NCI-H146 treated with DMSO at 0.1 percent for 48 hours (cell line): Measurements from ENCODE around the gene DUSP5.

ENCODE experiments used
- DNase-seq: peaks from one replicate; lab custom pipeline; 2025; ENCODE audit not compliant: unreplicated experiment; lab: John Stamatoyannopoulos, UW

DUSP5 gene

DNA sequence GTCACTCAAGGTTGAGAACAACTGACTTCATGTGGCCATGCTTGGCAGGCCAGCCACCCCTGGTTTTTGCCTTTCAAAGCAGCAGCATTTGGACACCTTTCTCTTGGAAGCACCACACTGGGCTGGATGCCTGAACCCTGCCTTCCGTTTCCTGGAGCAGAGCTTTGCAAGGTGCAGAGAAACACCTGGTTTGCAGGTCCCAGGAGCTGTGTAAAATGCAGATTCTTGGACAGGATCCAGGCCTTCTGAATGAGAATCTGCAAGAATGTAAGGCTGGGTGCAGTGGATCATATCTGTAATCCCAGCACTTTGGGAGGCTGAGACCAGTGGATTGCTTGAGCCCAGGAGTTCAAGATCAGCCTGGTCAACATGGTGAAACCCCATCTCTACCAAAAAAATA, 18.0 kb upstream of the DUSP5 start:
- no peak for DNase-seq

DNA sequence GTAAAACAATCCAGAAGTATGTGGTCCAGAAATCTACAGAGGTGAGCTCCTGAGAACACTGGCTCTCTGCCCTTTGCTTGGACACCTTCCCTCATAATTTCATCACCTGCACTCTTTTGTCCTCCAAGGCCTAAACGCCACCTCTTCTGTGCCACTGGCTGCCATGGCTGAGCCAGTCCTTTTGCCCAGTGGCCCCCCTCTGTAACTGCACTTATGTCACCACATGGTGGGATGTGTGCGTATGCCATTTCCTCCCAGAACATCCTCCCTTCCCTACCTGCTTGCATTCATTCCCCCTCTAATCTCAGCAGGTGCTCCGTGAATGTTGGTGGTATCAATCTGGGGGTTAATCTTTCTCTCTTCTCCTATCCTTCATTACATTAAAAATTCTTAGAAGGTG, 17.3 kb upstream of the DUSP5 start:
- DNase-seq: no peak

DNA sequence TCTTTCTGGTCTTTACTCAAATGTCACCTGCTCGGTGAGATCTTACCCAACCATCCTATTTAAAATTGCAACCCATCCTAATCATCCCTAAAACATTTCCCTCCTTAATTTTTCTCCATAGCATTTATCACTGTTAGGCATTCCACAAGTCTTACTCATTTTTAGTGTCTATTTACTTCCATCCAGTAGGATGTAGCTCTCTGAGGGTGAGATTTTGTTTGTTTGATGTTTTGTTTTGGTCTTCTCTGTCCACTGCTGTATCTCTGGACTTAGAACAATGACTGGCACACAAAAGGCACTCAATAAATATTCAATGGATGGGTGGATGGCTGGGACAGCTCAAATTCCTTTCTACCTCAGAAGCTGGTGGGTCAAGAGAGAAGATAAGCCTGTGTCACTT, 15.8 kb upstream of the DUSP5 start:
- DNase-seq: no peak

DNA sequence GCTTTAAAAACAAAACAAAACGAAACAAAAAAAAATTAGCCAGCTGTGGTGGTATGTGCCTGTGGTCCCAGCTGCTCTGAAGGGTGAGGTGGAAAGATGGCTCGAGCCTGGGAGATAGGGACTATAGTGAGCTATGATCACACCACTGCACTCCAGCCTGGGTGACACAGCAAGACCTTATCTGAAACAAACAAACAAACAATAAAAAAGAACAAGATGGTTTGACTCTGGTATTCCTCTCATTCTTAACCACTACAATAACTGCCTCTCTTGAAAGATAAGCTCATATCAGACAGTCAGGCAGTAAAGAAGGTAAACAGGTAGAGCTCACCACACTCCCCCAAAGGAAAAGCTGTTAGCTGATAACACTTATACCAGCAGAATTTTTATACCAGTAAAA, 14.1 kb upstream of the DUSP5 start:
- DNase-seq: no peak

DNA sequence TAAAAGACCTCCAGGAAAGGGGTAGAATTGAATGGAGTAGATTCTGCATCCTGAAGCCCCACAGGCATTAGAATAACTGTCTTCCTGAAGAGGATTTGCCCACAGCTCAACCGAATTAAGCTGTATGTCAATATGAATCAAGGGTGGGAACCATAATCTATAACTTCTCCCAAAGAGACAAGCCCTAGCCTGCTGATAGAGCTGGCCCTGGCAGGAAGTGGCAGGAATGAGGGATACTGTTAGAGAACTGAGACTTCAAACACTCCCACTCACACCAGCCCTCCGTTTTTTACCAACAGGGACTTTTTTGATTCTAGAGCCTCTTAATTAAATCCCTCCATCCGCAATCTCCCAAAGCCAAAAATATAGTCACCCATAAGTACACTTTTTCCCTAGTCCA, 12.2 kb upstream of the DUSP5 start:
- no peak for DNase-seq

DNA sequence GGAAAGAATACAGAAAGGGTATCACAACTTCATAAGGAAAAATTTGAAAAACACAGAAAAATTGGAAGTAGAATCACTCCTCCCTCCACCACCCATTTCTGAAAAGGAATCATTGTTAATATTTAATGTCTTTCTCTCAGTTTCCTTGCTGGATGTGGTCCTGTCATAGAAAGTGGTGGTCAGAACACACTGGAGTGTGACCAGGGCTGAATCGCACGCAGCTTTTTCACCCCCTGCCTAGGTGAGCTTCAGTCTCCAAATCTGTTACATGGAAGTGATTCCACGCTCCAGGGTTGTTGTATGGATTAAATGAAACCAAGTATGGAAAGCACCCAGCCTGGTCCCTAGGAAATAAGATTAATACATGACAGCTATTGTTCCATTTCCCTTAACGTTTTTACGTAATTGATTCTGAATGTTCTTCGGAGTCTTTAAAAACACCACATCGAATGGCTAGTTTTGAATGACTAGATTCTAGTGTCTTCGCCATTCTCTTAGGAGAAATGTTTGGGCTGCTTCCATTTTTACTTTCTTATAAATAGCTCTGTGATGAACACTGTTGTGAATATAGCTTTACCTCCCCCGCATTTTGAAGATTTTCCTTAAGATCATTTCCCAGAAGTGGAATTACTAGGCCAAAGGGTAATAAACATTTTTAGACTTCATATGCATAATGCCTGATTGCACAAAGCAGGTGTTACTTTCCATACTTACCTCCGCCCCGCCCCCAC, 10.9 kb upstream of the DUSP5 start:
- DNase-seq: no peak

DNA sequence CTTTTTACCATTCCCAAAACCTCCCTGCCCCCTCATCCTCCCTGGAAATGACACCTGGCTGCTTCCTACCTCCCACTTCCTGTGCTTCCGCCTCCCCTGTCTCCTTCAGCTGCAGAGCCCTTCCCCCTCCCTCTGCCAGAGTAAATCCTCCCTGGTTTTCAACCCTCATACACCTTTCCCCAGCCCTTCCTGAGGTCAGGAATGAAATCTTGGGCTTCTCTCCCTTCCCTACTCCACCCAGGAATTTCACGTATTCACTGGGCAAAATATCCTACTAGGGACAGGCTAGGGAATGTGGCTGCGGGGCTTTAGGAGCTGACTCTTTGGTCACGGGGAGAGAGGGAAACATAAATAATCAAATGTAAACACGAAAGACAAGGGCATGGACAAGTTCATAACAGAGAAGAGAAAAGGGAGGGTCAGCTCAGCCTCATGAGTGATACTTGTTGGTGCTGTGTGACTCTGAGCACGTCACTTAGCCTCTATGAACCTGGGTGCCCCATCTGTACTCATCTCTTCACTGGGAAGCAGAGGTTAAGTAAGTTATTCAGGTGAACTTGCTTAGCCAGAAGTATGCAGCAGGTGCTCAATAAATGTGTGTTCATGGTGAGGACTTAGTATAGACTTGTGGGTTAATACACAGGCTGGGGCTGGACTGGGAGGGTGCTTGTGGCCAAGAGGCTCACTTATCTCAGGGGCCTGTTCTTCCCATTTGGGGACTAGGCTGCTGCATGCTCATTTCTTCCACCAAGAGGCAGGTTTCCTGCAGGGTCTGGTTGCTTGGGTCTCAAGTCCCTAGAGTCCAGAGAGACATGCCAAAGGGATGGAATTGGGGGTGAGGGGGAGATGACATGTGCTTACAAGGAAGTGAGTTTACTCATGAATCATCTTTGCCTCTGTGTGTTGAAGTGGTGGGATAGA, 10.0 kb upstream of the DUSP5 start:
- DNase-seq: no peak

DNA sequence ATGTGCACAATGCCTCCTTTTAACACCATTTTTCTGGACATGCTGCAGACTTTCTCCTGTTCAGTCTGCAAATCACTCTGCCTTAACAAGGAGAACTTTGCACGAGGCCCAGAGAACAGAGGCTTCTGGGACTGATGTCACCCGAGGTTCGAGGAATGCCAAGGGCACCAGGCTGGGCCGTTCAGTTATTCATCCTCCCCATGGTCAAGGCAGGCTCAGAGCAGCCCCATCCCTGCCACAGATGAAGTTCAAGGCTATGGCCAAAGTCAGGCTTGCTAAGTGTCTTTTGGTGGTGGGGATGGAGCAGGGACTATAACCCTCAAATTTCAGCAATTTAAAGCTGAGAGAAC, 9.4 kb upstream of the DUSP5 start:
- no peak for DNase-seq

DNA sequence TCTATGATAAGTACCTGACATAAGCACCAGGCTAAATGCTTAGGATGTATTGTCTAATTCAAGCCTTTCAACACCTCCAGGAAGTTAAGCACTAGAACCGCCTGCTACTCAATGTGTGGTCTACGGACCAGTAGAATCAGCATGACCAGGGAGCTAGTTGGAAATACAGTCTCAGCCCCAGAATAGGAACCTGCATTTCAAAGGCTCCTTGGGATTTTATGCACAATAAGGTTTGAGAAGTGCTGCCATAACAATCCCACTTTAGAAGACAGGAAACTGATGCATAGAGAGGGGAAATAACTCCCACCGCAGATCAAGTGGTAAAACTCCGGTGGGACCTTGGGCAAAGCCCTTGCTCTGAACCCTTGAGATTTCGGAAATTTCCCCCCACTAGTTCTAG, 8.8 kb upstream of the DUSP5 start:
- no peak for DNase-seq

DNA sequence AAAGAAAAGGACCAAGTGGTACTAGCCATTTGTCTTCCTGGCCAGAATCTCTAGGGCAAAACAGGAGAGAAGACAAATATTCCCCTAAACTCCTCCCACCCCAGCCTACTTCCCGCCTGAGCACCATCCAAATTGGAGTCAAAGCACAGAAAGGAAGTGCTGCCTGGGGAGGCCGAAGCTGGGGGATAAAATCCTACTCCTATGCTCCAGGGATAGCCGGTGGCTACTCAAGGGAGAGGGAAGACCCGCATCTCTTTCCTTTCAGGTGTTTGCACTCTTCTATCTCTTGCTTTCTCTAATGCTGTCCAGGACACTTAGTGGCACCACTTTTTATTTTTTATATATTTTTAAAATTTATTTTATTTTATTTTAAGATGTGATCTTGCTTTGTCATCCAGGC, 7.1 kb upstream of the DUSP5 start:
- no peak for DNase-seq

DNA sequence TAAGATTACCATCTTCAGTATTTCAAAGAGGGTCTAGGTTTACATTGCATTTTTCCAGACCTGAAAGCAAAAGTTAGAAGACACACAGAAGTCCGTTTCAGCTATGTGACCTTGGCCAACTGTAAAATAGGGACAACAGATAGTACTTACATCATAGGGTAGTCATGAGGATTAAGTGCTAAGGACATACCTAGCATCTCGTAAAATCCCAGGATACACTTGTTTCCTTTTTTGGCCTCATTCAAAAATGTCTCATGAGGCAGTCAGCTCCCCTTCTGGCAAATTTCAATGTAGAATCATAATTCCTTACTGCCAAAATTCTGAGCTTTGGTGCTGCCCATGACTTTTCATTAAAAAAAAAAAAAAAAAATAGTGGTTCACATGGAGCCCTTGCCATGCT, 6.4 kb upstream of the DUSP5 start:
- no peak for DNase-seq

DNA sequence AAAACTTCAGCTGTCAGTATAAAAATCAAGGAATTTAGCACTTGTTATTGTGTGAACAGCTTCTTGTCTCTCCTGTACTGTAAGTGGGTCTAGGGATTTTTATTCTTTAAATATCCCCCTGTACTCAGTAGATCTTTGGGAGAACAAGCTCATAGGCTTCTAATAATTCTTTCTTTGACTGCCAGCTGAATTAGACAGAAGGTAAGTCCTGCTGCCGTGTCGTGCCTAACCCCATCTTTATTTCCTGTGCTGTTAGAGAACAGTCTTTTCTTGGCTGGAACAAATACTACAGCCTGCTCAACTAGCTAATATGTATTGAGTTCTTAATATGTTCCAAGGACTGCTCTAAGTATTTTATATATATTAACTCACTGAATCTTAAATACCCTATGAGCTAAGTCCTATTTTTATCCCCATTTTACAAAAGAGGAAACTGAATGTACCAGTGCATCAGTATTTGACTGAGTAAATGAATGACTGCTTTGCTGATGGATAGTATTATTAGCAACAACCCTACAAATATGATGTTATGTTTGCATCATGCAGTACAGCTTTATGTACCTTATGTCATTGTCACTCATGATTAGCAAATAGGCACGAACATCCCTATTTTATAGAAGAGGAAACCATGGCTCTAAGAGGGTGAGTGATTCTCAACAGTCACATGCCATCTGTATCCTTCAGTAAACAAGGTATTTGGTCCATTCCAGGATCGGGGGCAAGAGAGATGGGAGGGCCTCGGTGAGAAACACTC, 5.5 kb upstream of the DUSP5 start:
- DNase-seq: no peak

DNA sequence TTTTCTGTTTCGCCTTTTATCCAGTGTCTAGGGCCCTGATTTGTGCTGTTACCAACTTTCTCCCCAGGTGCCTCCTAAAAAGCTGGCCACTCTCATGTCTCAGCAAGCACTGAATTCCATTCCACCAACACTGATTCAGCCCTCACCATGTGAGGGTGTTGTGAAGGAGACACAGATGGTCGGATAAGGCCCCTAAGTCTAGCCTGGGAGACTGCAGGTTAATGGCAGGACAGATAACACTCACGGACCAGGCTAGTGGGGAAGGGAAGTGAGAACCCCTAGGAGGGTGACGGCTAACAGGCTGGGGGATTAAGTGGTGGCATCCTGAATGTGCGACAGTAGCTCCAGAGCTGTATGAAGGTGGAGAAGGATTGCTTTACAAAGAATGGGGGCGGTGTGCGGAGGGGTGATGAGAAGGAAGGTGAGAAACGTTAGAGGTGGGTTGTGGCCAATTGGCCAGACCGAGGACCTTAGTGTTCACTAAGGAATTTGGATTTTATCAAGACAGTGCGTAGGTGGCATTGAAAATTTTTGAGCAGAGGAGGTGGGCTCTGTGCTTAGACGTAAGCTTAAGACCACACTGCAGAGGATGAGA, 3.8 kb upstream of the DUSP5 start:
- no peak for DNase-seq

DNA sequence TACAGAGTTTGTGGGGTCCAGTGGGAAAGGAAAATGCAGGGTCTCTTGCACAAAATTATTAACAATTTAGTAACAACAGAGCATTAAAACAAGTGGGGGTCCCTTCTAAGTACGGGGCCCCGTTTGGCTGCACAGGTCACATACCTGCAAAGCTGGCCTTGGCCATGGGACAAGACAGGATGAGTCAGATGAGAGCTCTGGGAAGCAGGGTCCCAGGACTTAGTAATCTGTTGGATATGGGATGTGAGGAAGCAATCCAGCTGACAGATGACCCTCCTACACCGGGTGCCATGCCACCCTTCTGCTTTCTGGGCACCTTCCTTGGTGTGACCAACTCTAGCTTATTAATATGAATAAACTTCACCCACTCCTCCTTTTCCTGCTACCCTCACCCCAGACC, 3.2 kb upstream of the DUSP5 start:
- no peak for DNase-seq

DNA sequence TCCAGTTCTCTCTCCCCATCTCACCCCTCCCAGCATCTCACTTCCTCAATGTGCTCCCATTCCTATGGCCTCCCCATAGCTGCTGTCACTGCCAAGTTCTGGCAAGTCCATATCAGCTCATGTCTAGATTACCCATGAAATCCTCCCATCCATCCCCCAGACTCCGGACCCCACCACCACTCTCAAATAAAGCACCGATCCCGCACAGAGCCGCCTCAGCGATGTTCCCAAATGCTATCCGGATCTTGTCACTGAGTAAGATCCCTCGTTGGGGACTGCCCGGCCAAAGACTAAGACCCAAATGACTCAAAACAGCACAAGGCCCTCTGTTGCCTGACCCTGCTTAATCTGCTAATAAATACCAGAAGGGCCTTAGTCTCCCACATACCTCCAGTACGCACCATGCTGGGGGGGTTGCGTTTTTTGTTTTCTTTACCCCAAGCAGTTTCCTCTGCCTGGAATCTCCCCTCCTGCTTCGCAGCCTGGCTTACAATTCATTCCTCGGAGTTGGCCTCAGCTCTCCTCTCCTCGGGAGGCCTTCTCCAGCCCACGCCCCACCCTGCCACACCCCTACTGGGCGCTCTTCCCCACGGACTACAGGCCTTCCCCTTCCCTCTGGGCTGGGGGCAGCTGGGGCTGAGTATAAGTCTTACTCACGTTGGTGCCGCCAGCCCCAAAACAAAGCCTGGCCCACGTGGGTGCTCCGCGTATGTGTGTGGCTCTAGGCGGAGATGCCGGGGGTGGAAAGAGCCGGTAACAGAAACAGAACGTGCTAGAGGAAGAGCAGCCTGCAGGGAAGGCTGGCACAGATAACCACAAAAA, 1.8 kb upstream of the DUSP5 start:
- DNase-seq: no peak

DNA sequence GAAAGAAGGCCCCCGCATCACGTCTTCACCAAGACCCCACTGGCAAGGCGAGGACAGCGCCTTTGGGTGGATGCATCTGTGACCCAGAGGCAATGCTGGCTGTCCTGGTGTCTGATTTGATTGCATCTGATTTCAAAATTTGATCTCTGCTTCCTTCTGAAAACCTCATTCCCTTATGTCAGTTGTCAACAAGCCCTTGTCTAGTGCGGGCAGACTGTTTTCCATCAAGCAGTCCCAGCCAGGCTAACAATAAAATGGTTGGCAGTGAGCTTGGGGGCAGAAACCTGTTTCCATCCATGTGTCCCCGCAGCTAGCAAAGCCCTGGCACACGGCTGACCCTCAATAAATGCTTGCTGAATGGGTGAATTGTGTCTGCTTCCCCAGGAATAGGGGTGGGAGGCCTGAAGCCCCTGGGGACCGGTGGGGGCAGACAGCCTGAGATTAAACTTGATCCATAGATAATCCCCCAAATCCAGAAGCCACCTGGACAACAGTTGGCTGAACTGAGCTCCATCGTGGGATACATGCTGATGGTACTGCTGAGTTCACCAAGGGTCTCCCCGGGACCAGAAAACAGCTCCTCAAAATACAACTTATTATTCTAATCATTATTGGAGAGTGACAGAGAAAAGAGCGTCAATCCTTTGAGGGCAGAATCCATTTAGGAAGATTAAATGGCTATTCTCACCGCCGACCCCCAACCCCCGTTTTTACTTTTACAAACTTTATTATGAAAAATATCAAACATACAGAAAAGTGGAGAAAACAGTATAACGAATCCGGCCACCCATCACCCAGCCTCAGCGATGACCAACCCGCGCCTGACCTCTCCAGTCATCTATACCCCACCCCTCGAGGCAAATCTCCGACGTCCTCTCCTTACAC, 912 bp upstream of the DUSP5 start:
- no peak for DNase-seq

DNA sequence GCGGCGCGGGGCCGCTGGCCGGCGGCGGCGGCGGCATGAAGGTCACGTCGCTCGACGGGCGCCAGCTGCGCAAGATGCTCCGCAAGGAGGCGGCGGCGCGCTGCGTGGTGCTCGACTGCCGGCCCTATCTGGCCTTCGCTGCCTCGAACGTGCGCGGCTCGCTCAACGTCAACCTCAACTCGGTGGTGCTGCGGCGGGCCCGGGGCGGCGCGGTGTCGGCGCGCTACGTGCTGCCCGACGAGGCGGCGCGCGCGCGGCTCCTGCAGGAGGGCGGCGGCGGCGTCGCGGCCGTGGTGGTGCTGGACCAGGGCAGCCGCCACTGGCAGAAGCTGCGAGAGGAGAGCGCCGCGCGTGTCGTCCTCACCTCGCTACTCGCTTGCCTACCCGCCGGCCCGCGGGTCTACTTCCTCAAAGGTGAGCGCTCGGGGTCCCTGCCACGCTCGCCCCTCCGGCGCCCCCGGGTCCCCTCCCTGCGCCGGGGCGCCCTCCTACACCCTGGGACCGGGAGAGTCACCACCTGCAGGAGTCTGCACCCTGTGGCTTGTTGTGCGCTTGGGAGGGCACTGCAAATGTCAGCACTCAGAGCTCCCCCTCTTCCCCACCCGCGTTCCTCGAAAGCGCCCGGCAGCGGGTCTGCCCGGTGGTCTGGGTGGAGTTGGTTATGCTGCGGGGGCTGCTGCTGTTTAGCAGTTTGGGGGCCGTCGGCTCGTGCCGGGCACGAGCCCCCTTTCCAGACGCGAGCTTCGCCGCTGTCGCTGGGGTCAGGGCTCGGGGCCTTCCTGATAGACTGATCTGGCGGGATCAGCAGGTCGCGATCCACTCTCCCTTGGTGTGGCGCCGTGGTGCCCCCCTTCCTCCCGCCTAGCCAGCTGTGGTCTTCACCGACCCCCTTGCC, 627 bp downstream of the DUSP5 start:
- no peak for DNase-seq

DNA sequence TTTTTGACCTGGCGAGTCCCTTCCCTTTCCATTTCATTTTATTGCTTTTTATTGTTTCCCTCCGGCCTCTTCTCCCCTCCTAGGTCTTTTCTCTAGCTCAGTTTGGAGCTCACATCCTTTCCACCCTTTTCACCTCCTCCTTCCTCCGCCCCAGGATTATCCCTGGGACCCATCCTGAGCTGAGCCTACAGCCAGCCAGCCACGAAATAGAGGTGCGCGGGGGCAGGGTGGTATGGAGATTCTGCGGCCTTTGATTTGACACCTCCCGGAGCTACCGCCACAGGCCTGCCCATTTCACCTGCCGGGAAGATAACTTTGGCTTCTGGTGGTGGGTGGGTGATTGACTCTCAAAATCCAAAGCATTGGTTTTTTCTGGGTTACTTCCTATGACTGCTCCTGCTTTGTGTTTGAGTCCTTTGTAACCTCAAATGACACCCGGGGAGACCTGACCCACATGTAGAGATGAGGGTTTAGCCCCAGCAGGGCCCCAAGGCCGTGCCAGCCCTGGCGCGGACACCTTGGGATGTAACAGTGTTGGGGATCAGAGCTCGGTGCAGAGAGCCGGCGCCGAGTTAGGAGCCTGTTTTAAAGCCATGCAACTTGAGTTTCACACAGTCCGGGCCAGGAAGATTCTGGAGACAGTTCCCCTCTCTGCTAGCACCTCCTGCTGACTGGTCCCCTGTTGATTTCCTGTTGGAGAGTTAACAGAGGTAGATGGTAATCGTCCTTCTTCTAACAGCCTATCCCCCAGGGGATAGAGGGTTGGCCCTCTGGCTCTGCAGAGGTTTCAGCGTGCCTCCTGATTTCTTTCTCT, 1.5 kb downstream of the DUSP5 start:
- no peak for DNase-seq
